CD4-positive, alpha-beta T cell treated with Interleukin-6 for 4 hours (primary cell): ENCODE measurements around the gene NT5M.
"Not testable (repeated sequence)": the region's sequence is repeated elsewhere in the genome, so short reads cannot be mapped to it uniquely, and the experiment has no call there.

Experiments used
- DNase-seq: peaks from one replicate; pipeline ENCODE4 v3.0.0-alpha.2; 2020; ENCODE audit warnings: mixed read lengths

Gene NT5M

GRCh38 chr17:17379197-17379991 is 76.2 kb downstream of the NT5M start:
- DNase-seq, result no peak

DNA sequence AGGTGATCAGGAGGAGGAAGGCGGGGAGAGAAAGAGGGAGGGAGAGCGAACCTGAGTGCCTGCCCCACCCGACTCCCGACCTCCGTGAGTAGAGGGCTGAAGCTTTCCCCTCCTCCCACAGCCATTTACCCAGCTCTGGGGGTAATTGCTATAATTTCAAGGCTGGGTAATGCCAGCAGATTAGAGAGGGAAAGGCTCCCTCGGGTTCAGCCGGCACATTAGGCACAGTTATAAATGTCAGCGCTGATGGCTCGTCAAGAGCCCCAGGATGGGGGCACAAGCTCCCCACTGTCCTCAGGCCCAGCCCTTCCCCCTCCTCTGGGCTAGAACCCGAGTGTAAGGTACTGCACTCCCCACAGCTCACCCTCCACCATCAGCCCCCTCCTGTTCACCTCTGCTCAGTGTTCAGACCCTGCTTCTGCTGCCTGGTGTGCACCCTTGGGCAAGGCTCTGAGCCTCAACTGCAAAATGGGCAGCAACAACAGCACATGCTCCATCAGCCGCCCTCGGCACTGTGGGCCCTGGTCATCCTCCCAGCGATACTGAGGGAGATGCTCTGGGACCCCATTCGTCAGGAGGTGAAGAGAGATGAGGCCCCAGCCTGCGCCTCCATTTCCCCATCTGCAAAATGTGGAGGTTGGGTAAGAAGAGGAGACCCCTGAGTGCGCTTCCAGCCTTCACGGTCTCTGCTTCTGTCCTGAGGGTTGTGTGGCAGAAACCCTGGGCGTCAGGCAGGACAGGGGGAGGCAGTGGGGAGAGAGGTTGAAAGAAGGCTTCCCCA is 77.2 kb downstream of the NT5M start:
- DNase-seq, result no peak

DNA sequence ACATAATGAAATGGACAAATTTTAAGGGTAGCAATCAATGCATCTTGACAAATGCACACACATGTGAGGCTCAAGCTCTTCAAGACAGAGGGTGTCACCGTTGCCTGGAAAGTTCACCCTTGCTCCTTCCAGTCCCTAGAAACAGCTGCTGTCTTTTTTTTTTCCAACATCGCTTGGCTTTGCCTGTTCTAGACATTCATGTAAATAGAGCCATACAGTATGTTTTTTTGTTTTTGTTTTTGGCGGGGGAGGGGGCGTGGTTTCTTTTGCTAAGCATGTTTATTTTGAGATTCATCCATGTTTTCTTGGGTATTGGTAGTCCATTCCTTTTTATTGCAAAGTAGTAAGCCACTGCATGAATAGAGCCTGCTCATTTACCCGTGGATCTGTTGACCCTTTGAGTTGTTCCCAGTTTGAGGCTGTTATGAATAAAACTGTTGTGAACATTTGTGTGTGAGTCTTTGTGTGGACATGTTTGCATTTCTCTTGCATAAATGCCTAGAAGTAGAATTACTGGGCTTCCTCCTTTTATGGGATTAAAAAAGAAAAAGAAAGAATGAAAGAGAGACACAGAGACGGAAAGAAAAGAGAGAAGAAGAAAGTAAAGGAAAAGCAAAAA is 78.4 kb downstream of the NT5M start:
- no peak for DNase-seq

GRCh38 chr17:17382065-17382459 is 78.9 kb downstream of the NT5M start:
- no peak for DNase-seq

GRCh38 chr17:17382971-17383370 is 79.8 kb downstream of the NT5M start:
- no peak for DNase-seq

- not testable (repeated sequence) for DNase-seq
These were observed 80.5 kb downstream of the NT5M start for GRCh38 chr17:17383431-17384290.

DNA sequence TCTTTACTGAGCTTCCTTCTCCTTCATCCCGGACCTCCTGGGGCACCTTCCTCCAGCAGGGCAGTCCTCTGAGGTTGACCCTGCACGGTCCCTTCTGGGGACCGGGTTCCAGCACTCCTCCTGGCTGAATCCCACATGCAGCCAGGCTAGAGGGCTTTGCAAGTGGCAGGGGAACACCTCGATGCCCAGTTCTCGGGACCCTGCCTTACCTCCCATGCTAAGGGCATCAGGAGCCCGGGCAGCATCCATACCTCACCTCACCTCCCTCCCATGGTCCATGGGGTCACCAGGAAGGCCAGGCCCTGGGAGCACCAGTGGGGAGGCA is 81.1 kb downstream of the NT5M start:
- DNase-seq, result no peak

- DNase-seq, result no peak
These were observed 81.8 kb downstream of the NT5M start for GRCh38 chr17:17384961-17385360.

- no peak for DNase-seq
These were observed 82.3 kb downstream of the NT5M start for GRCh38 chr17:17385491-17385890.

DNA sequence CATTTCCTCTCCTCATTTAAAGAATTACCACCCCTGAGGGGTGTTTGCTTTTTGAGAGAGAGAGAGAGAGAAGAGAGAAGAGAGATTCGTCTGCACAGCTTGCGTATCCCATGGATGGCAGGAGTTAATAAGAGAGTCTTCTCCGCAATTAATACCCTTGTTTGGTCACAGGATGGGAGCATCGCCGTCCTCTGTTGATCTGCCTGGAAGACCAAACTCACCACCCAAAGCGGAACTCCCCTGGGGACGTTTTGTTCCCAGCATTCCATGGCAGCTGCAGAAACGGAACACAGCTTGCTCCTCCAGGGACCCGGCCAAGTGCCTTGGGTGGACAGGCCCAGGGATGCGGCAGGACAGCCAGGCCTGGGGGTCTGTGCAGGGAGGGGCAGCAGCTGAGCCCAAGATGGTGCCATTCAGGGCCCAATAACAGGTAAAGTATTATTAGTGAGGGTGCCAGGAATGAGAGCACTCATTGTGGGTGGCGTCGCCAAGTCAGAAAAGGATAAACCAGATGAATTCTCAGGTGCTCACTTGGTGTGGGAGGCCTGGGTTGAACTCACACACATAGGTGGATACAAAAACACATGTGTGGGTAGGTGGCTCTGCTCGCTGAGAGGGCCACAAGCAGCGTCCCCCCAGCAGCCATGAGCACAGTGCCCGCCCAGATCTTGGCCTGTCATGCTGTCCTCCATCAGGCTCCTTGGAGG is 83.1 kb downstream of the NT5M start:
- no peak for DNase-seq

- no peak for DNase-seq
These were observed 83.9 kb downstream of the NT5M start for GRCh38 chr17:17387017-17387497.

- DNase-seq, result no peak
These were observed 84.6 kb downstream of the NT5M start for GRCh38 chr17:17387498-17388362.

- DNase-seq, result no peak
These were observed 85.7 kb downstream of the NT5M start for GRCh38 chr17:17388657-17389496.

DNA sequence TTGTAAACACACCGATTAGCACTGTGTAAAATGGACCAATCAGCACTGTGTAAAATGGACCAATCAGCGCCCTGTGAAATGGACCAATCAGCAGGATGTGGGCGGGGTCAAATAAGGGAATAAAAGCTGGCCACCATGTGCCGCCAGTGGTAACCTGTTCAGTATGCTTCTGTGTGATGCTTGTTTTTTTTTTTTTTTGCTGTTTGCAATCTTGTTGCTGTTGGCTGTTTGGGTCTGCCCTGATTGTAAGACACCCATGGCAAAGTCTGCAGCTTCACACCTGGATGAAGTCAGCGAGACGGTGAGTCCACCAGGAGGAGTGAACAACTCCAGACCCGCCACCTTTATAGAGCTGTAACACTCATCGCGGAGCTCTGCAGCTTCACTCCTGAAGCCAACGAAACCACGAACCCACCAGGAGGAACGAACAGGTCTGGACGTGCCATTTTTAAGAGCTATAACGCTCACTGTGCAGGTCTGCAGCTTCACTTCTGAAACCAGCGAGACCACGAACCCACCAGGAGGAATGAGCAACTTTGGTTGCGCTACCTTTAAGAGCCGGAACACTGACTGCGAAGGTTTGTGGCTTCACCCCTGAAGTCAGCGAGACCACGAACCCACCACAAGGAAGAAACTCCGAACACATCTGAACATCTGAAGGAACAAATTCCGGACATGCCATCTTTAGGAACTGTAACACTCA is 88.6 kb downstream of the NT5M start:
- DNase-seq, result peak; percentile 71

DNA sequence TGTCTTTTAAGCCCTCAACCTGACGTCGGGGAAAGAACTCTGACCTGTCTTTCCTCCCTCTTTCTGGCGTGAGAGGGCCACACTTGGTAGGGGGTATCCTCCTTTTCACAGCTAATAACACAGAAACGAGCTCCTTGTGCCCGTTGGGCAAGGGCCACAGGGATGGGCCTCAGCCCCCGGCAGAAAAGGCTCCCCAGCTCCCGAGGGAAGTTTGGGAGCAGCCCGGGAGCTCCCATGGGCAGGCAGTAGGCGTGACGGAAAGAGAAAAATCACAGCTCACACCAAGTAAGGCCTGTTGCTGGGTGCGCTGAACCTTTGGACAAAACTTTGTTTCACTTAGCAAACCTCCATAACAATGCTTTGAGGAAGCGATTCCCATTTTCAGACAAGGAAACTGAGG is 90.8 kb downstream of the NT5M start:
- DNase-seq, result no peak

- DNase-seq, result no peak
These were observed 91.3 kb downstream of the NT5M start for GRCh38 chr17:17394494-17394893.

DNA sequence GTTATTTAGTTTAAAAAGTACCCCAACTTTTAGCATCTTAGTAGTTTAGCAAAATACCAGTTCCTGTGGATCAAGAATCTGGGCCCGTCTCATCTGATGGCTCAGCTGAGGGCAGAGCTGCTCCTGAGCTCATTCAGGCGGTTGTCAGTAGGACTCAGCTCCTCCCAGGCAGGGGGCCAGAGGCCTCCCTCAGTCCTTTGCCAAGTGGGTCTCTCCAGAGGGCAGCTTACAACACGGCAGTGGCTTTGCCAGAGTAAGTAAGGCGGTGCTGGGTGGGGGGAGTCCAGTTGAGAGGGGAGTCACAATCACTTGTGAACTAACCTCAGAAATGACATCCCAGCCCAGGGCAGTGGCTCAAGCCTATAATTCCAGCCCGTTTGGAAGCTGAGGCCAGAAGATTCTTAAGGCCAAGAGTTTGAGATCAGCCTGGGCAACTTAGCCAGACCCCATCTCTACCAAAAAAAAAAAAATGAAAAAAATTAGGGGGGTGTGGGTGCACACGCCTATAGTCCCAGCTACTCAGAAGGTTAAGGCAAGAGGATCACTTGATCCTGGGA is 92.2 kb downstream of the NT5M start:
- DNase-seq, result no peak

DNA sequence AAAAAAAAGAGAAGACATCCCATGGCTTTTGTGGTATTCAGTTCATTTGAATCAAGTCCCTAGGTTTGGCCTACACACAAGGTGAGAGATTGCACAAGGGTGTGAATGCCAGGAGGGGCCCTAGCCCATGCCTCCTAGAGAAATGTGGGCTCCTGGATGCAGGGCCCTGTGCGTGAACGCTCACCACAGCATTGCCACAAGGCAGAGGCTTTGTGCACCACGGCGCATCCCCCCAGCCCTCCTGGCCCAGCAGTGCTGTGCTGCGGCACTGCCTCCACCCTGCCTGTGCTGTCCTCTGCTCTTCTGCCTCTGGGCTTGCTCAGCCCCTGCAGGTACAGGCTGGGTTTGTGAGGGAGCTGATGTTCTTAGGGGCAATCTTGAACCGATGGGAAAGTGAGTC is 92.7 kb downstream of the NT5M start:
- no peak for DNase-seq
